Activated naive CD4-positive, alpha-beta T cell treated with anti-CD3 and anti-CD28 coated beads, Interleukin-2, amount 10 ng/mL, durations not matched to agents 7 days and 5 days (primary cell): ENCODE measurements around the gene TRPV2.

Source experiments
- CTCF ChIA-PET: fragments of 350-600 bp; sonication (Branson Sonifier 250); formaldehyde crosslinking; loops from one replicate; lab custom pipeline; 2021; ENCODE audit warnings: antibody characterized with exemption; lab: Charles Lee
- DNase-seq: peaks from one replicate; pipeline ENCODE4 v3.0.0-alpha.2; 2020
- H3K27ac Mint-ChIP-seq: one replicate; pipeline ENCODE4 v1.8.0; 2021; ENCODE audit warnings: mild to moderate bottlenecking, moderate library complexity, mixed read lengths
- H3K27me3 Mint-ChIP-seq: one replicate; pipeline ENCODE4 v1.8.0; 2021; ENCODE audit warnings: mild to moderate bottlenecking, mixed read lengths
- H3K36me3 Mint-ChIP-seq: one replicate; pipeline ENCODE4 v1.8.0; 2021; ENCODE audit warnings: mixed read lengths
- H3K4me1 Mint-ChIP-seq: one replicate; pipeline ENCODE4 v1.8.0; 2021; ENCODE audit warnings: mixed read lengths
- H3K4me3 Mint-ChIP-seq: one replicate; pipeline ENCODE4 v1.8.0; 2021; ENCODE audit warnings: mild to moderate bottlenecking, moderate library complexity, mixed read lengths
- H3K9me3 Mint-ChIP-seq: one replicate; pipeline ENCODE4 v1.8.0; 2021; ENCODE audit warnings: mixed read lengths

TRPV2 gene, protein sequence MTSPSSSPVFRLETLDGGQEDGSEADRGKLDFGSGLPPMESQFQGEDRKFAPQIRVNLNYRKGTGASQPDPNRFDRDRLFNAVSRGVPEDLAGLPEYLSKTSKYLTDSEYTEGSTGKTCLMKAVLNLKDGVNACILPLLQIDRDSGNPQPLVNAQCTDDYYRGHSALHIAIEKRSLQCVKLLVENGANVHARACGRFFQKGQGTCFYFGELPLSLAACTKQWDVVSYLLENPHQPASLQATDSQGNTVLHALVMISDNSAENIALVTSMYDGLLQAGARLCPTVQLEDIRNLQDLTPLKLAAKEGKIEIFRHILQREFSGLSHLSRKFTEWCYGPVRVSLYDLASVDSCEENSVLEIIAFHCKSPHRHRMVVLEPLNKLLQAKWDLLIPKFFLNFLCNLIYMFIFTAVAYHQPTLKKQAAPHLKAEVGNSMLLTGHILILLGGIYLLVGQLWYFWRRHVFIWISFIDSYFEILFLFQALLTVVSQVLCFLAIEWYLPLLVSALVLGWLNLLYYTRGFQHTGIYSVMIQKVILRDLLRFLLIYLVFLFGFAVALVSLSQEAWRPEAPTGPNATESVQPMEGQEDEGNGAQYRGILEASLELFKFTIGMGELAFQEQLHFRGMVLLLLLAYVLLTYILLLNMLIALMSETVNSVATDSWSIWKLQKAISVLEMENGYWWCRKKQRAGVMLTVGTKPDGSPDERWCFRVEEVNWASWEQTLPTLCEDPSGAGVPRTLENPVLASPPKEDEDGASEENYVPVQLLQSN

DNA sequence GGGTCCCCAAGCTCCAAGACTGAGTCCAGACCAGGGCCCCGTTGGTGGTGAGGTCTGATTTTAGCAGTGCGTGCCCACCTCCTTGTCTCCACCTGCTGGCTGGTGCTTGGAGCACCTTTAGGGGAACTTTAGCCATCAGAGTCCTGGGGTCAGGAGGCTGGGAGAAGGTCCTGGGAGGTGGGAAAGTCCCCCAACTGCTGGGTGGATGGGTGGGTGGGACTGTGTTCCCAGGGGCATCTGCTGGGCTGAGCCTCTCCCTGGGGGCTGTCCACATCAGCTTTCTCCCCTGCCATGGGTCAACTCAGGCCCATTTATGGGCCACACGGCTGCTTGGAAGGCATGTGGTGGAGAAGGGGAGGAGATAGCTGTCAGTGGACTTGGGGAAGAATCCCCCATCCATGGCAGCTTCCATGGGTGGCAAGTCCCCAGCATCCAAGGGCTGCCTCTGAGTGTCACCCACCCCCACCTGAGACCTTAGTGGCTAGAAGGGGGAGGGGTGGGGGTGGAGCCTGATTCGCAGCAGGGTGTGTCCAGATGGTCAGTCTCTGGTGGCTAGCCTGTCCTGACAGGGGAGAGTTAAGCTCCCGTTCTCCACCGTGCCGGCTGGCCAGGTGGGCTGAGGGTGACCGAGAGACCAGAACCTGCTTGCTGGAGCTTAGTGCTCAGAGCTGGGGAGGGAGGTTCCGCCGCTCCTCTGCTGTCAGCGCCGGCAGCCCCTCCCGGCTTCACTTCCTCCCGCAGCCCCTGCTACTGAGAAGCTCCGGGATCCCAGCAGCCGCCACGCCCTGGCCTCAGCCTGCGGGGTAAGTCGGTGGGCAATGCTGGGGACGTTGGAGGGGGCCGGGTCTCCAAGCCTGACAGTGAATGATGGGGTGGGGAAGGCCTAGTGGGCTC is at the start of gene TRPV2:
TRPV2 (plus strand) TSS at position 541 of the 894 bp plus-strand sequence. CDS start 2,098 bp downstream, outside the sequence.
- Mint-ChIP-seq H3K27ac (peak within 1 kb of the TSS; percentile 97), H3K27me3 (no peaks in the 10 kb centered on the region), H3K36me3 (peaks cover 28% of the 10 kb centered on the region), H3K9me3 (no peaks in the 10 kb centered on the region), H3K4me3 (peak within 1 kb of the TSS; percentile 94), H3K4me1 (peaks cover 47% of the 10 kb centered on the region)
- CTCF ChIA-PET: interaction anchor here (0.6 to 3.8 kb wide), 17 partner anchors 8 to 130 kb away, joined by 3 to 44 read pairs (median 3); partner anchors contain the start of gene UBB
- DNase-seq: peak; percentile 73

DNA sequence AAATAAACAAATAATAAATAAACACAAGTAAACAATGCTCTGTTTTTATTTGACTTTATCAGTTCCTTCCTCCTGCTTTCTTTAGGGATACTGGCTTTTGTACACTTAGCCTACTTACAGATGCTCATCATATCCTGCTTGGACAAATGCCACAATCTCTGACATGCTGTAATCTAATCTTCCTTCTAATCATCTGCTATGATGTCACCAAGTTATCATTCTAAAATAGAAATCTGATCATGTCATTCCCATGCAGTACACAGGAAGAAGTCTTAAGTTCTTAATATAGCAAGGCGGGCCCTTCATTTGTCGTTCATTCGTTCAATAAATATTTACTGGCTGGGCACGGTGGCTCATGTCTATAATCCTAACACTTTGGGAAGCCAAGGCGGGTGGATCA is 43.6 kb upstream of the TRPV2 start:
- CTCF ChIA-PET: interaction anchor here (4.7 kb wide), 1 partner anchor 8 kb away, joined by 30 read pairs; no protein-coding TSS in a partner anchor
- DNase-seq: no peak
- Mint-ChIP-seq H3K27ac (no peak overlapping the region), H3K4me1 (no peaks in the 10 kb centered on the region), H3K4me3 (no peak overlapping the region), H3K9me3 (no peaks in the 10 kb centered on the region), H3K36me3 (no peaks in the 10 kb centered on the region), H3K27me3 (peaks cover 8% of the 10 kb centered on the region)

DNA sequence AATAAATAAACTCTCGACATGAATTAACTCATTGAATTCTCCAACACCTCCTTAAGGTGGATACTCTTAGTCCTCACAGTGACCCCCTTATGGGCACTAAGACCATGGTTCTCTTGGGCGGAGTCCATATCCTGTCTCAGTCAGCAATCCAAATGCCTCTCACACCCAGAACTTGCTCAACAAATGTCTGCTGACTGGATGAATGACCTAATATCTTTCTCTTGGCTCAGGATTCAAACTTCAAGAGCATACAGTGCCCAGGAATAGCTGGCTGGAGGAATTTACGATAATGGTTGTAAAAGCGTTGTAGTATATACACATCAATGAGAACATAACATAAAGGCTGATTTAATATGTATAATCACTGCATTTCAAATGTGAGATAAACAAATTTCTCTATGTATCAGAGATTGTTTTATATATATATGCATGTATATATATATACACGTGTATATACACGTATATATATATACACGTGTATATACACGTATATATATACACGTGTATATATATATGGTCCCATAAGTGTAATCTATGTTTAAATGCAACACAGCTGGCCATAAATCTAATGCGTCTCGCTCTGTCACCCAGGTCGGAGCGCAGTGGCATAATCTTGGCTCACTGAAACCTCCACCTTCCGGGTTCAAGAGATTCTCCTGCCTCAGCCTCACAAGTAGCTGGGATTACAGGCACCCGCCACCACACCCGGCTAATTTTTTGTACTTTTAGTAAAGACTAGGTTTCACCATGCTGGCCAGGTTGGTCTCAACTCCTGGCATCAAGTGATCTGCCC is 41.0 kb upstream of the TRPV2 start:
- no peak overlapping the region for H3K27ac Mint-ChIP-seq
- CTCF ChIA-PET: interaction anchor here (1.0 to 4.7 kb wide), 2 partner anchors 11 to 41 kb away, joined by 3 to 30 read pairs; partner anchors contain the start of gene TRPV2
- peaks cover 15% of the 10 kb centered on the region for H3K27me3 Mint-ChIP-seq
- H3K4me3 Mint-ChIP-seq: no peak overlapping the region
- no peaks in the 10 kb centered on the region for H3K4me1 Mint-ChIP-seq
- H3K36me3 Mint-ChIP-seq: no peaks in the 10 kb centered on the region
- DNase-seq: no peak
- H3K9me3 Mint-ChIP-seq: no peaks in the 10 kb centered on the region

GRCh38 chr17:16377941-16378341 is 37.4 kb upstream of the TRPV2 start:
- no peak overlapping the region for H3K27ac Mint-ChIP-seq
- peaks cover 21% of the 10 kb centered on the region for H3K36me3 Mint-ChIP-seq

GRCh38 chr17:16378636-16379282 is 36.6 kb upstream of the TRPV2 start:
- CTCF ChIA-PET: interaction anchor here (2.7 kb wide), 1 partner anchor 15 kb away, joined by 8 read pairs; no protein-coding TSS in a partner anchor
- Mint-ChIP-seq H3K4me3 (no peak overlapping the region), H3K27me3 (peaks cover 13% of the 10 kb centered on the region), H3K9me3 (peaks cover 1% of the 10 kb centered on the region), H3K4me1 (peaks cover 28% of the 10 kb centered on the region), H3K36me3 (peaks cover 29% of the 10 kb centered on the region), H3K27ac (peak overlapping the region; percentile 33)
- no peak for DNase-seq

More at GRCh38 chr17:16377941-16378341, 37.4 kb upstream of the TRPV2 start:
- Mint-ChIP-seq H3K9me3 (peaks cover 1% of the 10 kb centered on the region), H3K4me3 (no peak overlapping the region), H3K27me3 (peaks cover 20% of the 10 kb centered on the region), H3K4me1 (peaks cover 20% of the 10 kb centered on the region)
- no peak for DNase-seq
- CTCF ChIA-PET: interaction anchor here (2.7 kb wide), 1 partner anchor 14 kb away, joined by 8 read pairs; no protein-coding TSS in a partner anchor

DNA sequence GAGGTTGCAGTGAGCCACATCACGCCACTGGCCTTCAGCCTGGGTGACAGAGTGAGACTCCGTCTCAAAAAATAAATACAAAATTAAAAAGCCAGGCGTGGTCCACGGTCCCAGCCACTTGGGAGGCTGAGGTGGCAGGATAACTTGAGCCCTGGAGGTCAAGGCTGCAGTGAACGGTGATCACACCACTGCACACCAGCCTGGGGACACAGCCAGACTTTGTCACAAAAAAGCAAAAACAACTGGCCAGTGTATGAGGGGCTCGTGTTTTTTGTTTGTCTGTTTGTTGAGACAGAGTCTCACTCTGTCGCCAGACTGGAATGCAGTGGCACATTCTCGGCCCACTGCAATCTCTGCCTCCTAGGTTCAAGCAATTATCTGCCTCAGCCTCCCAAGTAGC is 35.7 kb upstream of the TRPV2 start:
- peaks cover 13% of the 10 kb centered on the region for H3K27me3 Mint-ChIP-seq
- H3K36me3 Mint-ChIP-seq: peaks cover 37% of the 10 kb centered on the region
- peaks cover 36% of the 10 kb centered on the region for H3K4me1 Mint-ChIP-seq
- H3K4me3 Mint-ChIP-seq: no peak overlapping the region
- DNase-seq: no peak
- H3K9me3 Mint-ChIP-seq: peaks cover 1% of the 10 kb centered on the region
- CTCF ChIA-PET: interaction anchor here (1.8 kb wide), 1 partner anchor 36 kb away, joined by 7 read pairs; the partner anchor contains the start of gene TRPV2
- H3K27ac Mint-ChIP-seq: no peak overlapping the region

- CTCF ChIA-PET: interaction anchor here (0.7 to 2.8 kb wide), 4 partner anchors 15 to 58 kb away, joined by 3 to 15 read pairs (median 5); partner anchors contain the start of gene TRPV2
- peaks cover 1% of the 10 kb centered on the region for H3K9me3 Mint-ChIP-seq
- H3K4me1 Mint-ChIP-seq: peaks cover 40% of the 10 kb centered on the region
Observed at GRCh38 chr17:16380640-16381495, 34.5 kb upstream of the TRPV2 start, which contains the start of gene UBB. UBB (plus strand) TSS chr17:16381091; CDS start chr17:16381908, 817 bp downstream.

DNA sequence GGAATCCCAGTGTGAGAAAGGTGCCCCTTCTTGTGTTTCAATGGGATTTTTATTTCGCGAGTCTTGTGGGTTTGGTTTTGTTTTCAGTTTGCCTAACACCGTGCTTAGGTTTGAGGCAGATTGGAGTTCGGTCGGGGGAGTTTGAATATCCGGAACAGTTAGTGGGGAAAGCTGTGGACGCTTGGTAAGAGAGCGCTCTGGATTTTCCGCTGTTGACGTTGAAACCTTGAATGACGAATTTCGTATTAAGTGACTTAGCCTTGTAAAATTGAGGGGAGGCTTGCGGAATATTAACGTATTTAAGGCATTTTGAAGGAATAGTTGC is 33.9 kb upstream of the TRPV2 start:
- no peak for DNase-seq
- peaks cover 1% of the 10 kb centered on the region for H3K9me3 Mint-ChIP-seq
- H3K27me3 Mint-ChIP-seq: peaks cover 14% of the 10 kb centered on the region

More at GRCh38 chr17:16380640-16381495, 34.5 kb upstream of the TRPV2 start, which contains the start of gene UBB:
- H3K4me3 Mint-ChIP-seq: peak within 1 kb of the TSS; percentile 89
- peak within 1 kb of the TSS; percentile 93 for H3K27ac Mint-ChIP-seq
- peaks cover 37% of the 10 kb centered on the region for H3K36me3 Mint-ChIP-seq
- peak; percentile 97 for DNase-seq
- peaks cover 13% of the 10 kb centered on the region for H3K27me3 Mint-ChIP-seq

DNA sequence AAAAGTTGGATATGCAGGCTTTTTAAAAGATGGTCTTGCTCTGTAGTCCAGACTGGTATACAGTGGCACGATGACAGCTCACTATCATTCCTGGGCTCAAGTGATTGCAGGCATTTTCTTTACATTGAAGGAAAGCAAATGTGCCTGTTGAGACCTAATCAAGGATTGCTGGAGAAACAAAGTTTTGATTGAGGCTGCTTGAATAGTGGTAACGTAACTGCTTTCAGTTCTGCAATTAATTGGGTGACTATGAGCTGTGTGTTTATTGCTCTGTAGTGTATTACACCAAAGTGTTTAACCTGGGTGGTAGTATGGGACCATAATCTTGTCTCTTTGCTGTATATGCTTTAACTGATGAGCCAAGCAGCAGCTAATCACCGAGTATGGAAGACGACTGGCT is 32.2 kb upstream of the TRPV2 start:
- H3K9me3 Mint-ChIP-seq: peaks cover 1% of the 10 kb centered on the region
- peaks cover 23% of the 10 kb centered on the region for H3K27me3 Mint-ChIP-seq
- DNase-seq: no peak
- H3K27ac Mint-ChIP-seq: peak overlapping the region; percentile 58
- CTCF ChIA-PET: interaction anchor here (1.1 to 2.8 kb wide), 3 partner anchors 19 to 32 kb away, joined by 4 to 15 read pairs (median 5); partner anchors contain the start of gene TRPV2
- peaks cover 55% of the 10 kb centered on the region for H3K4me1 Mint-ChIP-seq
- H3K36me3 Mint-ChIP-seq: peaks cover 37% of the 10 kb centered on the region
- H3K4me3 Mint-ChIP-seq: peak overlapping the region; percentile 89

More for the DNA sequence above, 33.9 kb upstream of the TRPV2 start:
- H3K36me3 Mint-ChIP-seq: peaks cover 37% of the 10 kb centered on the region
- H3K4me3 Mint-ChIP-seq: peak overlapping the region; percentile 89
- peaks cover 43% of the 10 kb centered on the region for H3K4me1 Mint-ChIP-seq
- peak overlapping the region; percentile 93 for H3K27ac Mint-ChIP-seq
- CTCF ChIA-PET: interaction anchor here (1.8 to 2.8 kb wide), 2 partner anchors 17 to 34 kb away, joined by 7 to 15 read pairs; partner anchors contain the start of gene TRPV2

GRCh38 chr17:16383772-16384287 is 31.5 kb upstream of the TRPV2 start:
- Mint-ChIP-seq H3K9me3 (peaks cover 1% of the 10 kb centered on the region), H3K36me3 (peaks cover 37% of the 10 kb centered on the region), H3K27ac (no peak overlapping the region), H3K4me3 (peak overlapping the region; percentile 89), H3K27me3 (peaks cover 20% of the 10 kb centered on the region), H3K4me1 (peaks cover 55% of the 10 kb centered on the region)
- CTCF ChIA-PET: interaction anchor here (1.1 to 1.7 kb wide), 2 partner anchors 31 to 32 kb away, joined by 4 to 5 read pairs; partner anchors contain the start of gene TRPV2
- no peak for DNase-seq

- Mint-ChIP-seq H3K27me3 (peaks cover 22% of the 10 kb centered on the region), H3K4me3 (no peak overlapping the region), H3K4me1 (peaks cover 55% of the 10 kb centered on the region), H3K9me3 (peaks cover 1% of the 10 kb centered on the region), H3K27ac (no peak overlapping the region), H3K36me3 (peaks cover 37% of the 10 kb centered on the region)
- CTCF ChIA-PET: interaction anchor here (2.1 kb wide), 1 partner anchor 30 kb away, joined by 18 read pairs; the partner anchor contains the start of gene TRPV2
- DNase-seq: no peak
Observed at GRCh38 chr17:16384557-16384956, 30.8 kb upstream of the TRPV2 start.
